ENCODE results near the gene SFXN5. TPM values are rescaled to one million over a fixed set of nuclear protein-coding genes. Genes with fewer than 3 reads are reported as not detected.

The SFXN5 gene
- total RNA-seq, 1 donor, result 17.0 TPM

DNA sequence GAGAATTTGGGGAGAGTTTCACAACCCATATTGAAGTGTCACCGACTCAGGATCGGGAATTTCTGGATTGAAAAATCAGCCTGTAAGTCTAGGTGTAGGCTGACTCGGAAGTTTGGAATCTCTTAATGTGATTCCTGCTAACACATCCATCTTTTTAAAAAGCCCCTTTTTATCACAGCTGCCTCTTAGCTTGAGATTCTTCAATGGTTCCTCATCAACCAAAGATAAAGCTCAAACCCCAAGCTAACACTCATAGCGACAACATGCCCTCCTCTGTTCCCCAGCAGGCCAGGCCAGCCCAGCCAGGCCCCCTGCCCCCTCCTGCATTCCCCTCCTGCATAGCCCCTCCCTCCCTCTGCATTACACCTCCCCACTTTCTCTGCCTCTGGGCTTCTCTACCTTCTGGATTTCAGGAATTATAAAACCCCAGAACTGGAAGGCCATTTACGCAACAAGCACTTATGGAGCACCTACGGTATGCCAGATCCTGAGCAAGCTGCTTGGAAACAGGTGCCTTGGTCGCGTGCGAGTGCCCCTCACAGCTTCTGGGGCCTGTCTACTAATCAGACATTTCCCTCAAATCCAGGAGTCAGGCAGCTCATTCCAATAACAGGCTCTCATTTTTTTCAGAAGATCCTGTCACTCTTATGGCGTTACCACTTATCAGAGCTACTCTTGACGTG lies 90.8 kb downstream of the SFXN5 start:
- peak; percentile 58 for DNase-seq (ENCODE audit: insufficient read length, low spot score, missing footprints)
- Histone ChIP-seq H3K36me3 (ENCODE audit: insufficient read depth, low read length) (peaks cover 6% of the 10 kb centered on the region), H2AFZ (ENCODE audit: low read length) (no peak overlapping the region), H3K27ac (ENCODE audit: low read depth, low read length) (no peak overlapping the region), H4K20me1 (ENCODE audit: insufficient read depth, low read length) (no peaks in the 10 kb centered on the region), H3K4me3 (ENCODE audit: insufficient read depth, low read length) (no peak overlapping the region), H3K4me2 (ENCODE audit: insufficient read depth, low read length) (no peak overlapping the region), H3K4me1 (ENCODE audit: insufficient read depth, low read length) (no peaks in the 10 kb centered on the region), H3K9me3 (ENCODE audit: low read depth, low read length) (no peaks in the 10 kb centered on the region), H3K79me2 (ENCODE audit: insufficient read depth, low read length) (no peaks in the 10 kb centered on the region), H3K27me3 (ENCODE audit: insufficient read depth, low read length) (no peaks in the 10 kb centered on the region)
- TF ChIP-seq, protein P1, sequence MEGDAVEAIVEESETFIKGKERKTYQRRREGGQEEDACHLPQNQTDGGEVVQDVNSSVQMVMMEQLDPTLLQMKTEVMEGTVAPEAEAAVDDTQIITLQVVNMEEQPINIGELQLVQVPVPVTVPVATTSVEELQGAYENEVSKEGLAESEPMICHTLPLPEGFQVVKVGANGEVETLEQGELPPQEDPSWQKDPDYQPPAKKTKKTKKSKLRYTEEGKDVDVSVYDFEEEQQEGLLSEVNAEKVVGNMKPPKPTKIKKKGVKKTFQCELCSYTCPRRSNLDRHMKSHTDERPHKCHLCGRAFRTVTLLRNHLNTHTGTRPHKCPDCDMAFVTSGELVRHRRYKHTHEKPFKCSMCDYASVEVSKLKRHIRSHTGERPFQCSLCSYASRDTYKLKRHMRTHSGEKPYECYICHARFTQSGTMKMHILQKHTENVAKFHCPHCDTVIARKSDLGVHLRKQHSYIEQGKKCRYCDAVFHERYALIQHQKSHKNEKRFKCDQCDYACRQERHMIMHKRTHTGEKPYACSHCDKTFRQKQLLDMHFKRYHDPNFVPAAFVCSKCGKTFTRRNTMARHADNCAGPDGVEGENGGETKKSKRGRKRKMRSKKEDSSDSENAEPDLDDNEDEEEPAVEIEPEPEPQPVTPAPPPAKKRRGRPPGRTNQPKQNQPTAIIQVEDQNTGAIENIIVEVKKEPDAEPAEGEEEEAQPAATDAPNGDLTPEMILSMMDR (IDR thresholded peaks at IDR 0.05; ENCODE audit: extremely low read depth, low read depth, low read length), result no peak

DNA sequence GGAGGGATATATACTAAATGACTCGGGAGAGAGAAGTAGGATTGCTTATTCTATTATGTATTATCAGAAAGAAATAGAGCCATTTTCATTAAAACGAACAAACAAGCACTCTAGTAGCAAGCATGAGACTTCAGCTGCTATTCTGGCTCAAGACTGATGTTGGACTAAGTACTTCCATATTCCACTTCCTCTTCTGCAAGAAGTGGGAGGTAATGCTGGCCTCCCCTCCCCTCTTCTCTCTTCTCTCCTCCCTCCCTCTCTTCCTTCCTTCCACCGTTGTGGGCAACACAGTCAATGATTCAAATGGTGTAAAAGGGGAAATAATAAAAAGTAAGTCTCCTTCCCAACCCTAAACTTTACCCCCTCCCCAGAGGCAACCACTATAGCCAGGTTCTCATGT lies 91.6 kb downstream of the SFXN5 start:
- H3K4me3 ChIP-seq (ENCODE audit: insufficient read depth, low read length), result no peak overlapping the region
- no peak overlapping the region for H3K27ac ChIP-seq (ENCODE audit: low read depth, low read length)
- no peaks in the 10 kb centered on the region for H4K20me1 ChIP-seq (ENCODE audit: insufficient read depth, low read length)
- no peak overlapping the region for H3K4me2 ChIP-seq (ENCODE audit: insufficient read depth, low read length)
- TF ChIP-seq, protein P1 (IDR thresholded peaks at IDR 0.05; ENCODE audit: extremely low read depth, low read depth, low read length), result no peak
- no peak for DNase-seq (ENCODE audit: insufficient read length, low spot score, missing footprints)
- H3K4me1 ChIP-seq (ENCODE audit: insufficient read depth, low read length), result no peaks in the 10 kb centered on the region
- no peaks in the 10 kb centered on the region for H3K79me2 ChIP-seq (ENCODE audit: insufficient read depth, low read length)
- no peak overlapping the region for H2AFZ ChIP-seq (ENCODE audit: low read length)
- H3K9me3 ChIP-seq (ENCODE audit: low read depth, low read length), result no peaks in the 10 kb centered on the region
- no peaks in the 10 kb centered on the region for H3K27me3 ChIP-seq (ENCODE audit: insufficient read depth, low read length)
- H3K36me3 ChIP-seq (ENCODE audit: insufficient read depth, low read length), result peaks cover 6% of the 10 kb centered on the region

DNA sequence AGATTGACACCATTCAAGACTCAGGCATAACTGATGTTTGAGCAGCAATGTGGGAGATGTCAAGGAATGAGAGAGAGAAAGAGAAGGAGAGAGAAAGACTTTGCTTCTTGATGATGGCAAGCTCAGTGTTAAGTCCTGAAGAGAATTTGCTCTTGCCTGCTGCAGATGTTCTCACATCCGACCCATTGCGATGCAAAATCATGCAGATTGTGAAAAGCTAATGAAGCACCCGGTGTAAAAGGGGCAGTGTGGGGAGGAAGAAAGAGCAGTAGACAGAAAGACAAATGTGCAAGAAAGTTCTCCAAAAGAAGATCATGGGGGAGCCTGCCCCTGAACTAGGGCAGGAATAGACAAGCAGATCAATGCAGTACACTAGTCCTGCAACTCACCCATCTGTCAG lies 96.5 kb downstream of the SFXN5 start:
- Histone ChIP-seq H3K36me3 (ENCODE audit: insufficient read depth, low read length) (no peaks in the 10 kb centered on the region), H3K4me2 (ENCODE audit: insufficient read depth, low read length) (no peak overlapping the region), H3K4me1 (ENCODE audit: insufficient read depth, low read length) (no peaks in the 10 kb centered on the region), H3K79me2 (ENCODE audit: insufficient read depth, low read length) (no peaks in the 10 kb centered on the region), H3K27ac (ENCODE audit: low read depth, low read length) (no peak overlapping the region), H3K27me3 (ENCODE audit: insufficient read depth, low read length) (no peaks in the 10 kb centered on the region), H3K9me3 (ENCODE audit: low read depth, low read length) (no peaks in the 10 kb centered on the region), H4K20me1 (ENCODE audit: insufficient read depth, low read length) (peaks cover 5% of the 10 kb centered on the region), H3K4me3 (ENCODE audit: insufficient read depth, low read length) (no peak overlapping the region), H2AFZ (ENCODE audit: low read length) (no peak overlapping the region)
- no peak for DNase-seq (ENCODE audit: insufficient read length, low spot score, missing footprints)
- TF ChIP-seq, protein P1 (IDR thresholded peaks at IDR 0.05; ENCODE audit: extremely low read depth, low read depth, low read length), result no peak

DNA sequence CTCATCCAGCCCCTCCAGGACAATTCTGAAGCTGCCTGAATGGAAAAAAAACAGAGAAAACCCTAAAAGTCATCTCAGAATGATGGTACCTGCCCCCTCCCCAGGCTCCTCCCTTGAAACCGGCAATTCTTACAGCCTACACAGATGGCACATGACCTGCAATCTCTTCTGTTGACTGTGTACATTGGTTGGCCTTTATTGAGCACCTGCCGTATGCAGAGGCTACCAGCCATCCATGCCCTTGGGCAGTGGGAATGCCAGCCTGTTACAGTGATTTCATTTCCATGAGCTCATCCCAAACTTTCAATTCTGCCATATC lies 97.1 kb downstream of the SFXN5 start:
- no peak for DNase-seq (ENCODE audit: insufficient read length, low spot score, missing footprints)
- H2AFZ ChIP-seq (ENCODE audit: low read length), result no peak overlapping the region
- no peak overlapping the region for H3K4me2 ChIP-seq (ENCODE audit: insufficient read depth, low read length)
- peaks cover 5% of the 10 kb centered on the region for H4K20me1 ChIP-seq (ENCODE audit: insufficient read depth, low read length)
- no peaks in the 10 kb centered on the region for H3K79me2 ChIP-seq (ENCODE audit: insufficient read depth, low read length)
- no peaks in the 10 kb centered on the region for H3K36me3 ChIP-seq (ENCODE audit: insufficient read depth, low read length)
- no peak overlapping the region for H3K27ac ChIP-seq (ENCODE audit: low read depth, low read length)
- no peaks in the 10 kb centered on the region for H3K4me1 ChIP-seq (ENCODE audit: insufficient read depth, low read length)
- H3K9me3 ChIP-seq (ENCODE audit: low read depth, low read length), result no peaks in the 10 kb centered on the region
- H3K4me3 ChIP-seq (ENCODE audit: insufficient read depth, low read length), result no peak overlapping the region
- no peaks in the 10 kb centered on the region for H3K27me3 ChIP-seq (ENCODE audit: insufficient read depth, low read length)
- TF ChIP-seq, protein P1 (IDR thresholded peaks at IDR 0.05; ENCODE audit: extremely low read depth, low read depth, low read length), result no peak
